Left forelimb (tissue), 1 donor: Measurements from ENCODE around the gene FAM9B.

Source experiments
- DNase-seq: peaks from one replicate; pipeline ENCODE4 v3.0.0-alpha.2; 2018; ENCODE audit warnings: low spot score

The FAM9B gene

DNA sequence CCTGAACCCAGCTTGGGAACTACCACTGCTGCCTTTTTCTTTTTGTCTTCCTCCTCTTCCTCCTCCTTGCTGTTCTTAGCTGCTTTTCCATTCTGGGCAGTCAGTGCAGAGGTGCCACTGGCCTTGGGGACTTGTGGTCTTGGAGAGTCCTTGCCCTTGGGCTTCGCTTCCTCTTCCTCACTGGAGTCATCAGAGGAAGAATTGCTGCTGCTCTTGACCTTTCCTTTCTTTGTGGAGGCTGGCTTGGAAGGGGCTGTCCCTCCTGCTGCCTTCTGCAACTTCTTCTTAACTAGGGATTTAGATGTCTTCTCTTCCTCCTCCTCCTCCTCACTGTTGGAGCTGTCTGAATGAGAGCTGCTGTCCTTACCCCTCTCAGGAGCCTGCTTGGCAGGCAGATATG, 53.2 kb downstream of the FAM9B start:
- no peak for DNase-seq
